GM12878 (cell line): ENCODE measurements around the gene ITSN1. TPM values are rescaled to one million over a fixed set of nuclear protein-coding genes. Genes with fewer than 3 reads are reported as not detected.

Experiments used
- ATAC-seq: fragments of 200-7000 bp; cut with Tn5 transposase; 3 replicates; pipeline ENCODE4 v1.9.1; 2020; ENCODE audit warnings: mild to moderate bottlenecking, moderate library complexity
- BruUV-seq: library from RNA; stranded (reverse); fragments of 400-500 nt; replicated peaks from 2 replicates; lab custom pipeline; 2021; lab: Mats Ljungman, UMichigan
- CTCF ChIA-PET: fragments of 300-600 bp; sonication (Branson Sonifier 250); formaldehyde crosslinking; extraction: SDS; loops from one replicate; lab custom pipeline; 2021; ENCODE audit warnings: inconsistent platforms; lab: Yijun Ruan, JAX
- POLR2A ChIA-PET: fragments of 350-600 bp; formaldehyde crosslinking; extraction: SDS; loops from one replicate; lab custom pipeline; 2021; ENCODE audit warnings: inconsistent platforms; lab: Charles Lee
- RAD21 ChIA-PET: fragments of 300-600 bp; sonication (Branson Sonifier 250); formaldehyde crosslinking; loops from one replicate; lab custom pipeline; 2023; ENCODE audit warnings: antibody characterized with exemption; ENCODE audit not compliant: unreplicated experiment; lab: Charles Lee
- SMC1A ChIA-PET: fragments of 300-600 bp; sonication (Branson Sonifier 250); formaldehyde crosslinking; loops from one replicate; lab custom pipeline; 2023; ENCODE audit not compliant: unreplicated experiment, uncharacterized antibody; lab: Charles Lee
- DNase-seq: peaks from one replicate; pipeline ENCODE4 v3.0.0-alpha.2; 2011; ENCODE audit warnings: low read depth, low spot score
- FAIRE-seq: peaks from 3 replicates; lab custom pipeline; 2011; peaks lifted over from hg19 to GRCh38; lab: Jason Lieb, UNC
- H2AFZ ChIP-seq: 2 replicates; pipeline ENCODE4 v1.6.0; 2011; ENCODE audit warnings: low read depth, low read length, control low read depth; ENCODE audit not compliant: control insufficient read depth
- H3K27ac ChIP-seq: 2 replicates; pipeline ENCODE4 v1.5.1; 2011; ENCODE audit warnings: control low read depth; ENCODE audit not compliant: control insufficient read depth, insufficient read depth
- H3K27me3 ChIP-seq, 2 experiments: replicated peaks in 1 of 2; 2 replicates each; pipeline versions ENCODE4 v1.6.0 to v1.6.1; 2011; ENCODE audit warnings: low read length in 1 of 2; ENCODE audit not compliant: control insufficient read depth in 2 of 2, insufficient read depth in 2 of 2
- H3K36me3 ChIP-seq, 2 experiments: 2 replicates each; pipeline ENCODE4 v1.5.1; 2011; ENCODE audit warnings: low read length in 1 of 2; ENCODE audit not compliant: control insufficient read depth in 2 of 2, insufficient read depth in 2 of 2
- H3K4me1 ChIP-seq: 2 replicates; pipeline ENCODE4 v1.6.1; 2011; ENCODE audit warnings: mild to moderate bottlenecking, low read length, moderate library complexity, mixed read lengths; ENCODE audit not compliant: control insufficient read depth, insufficient read depth
- H3K4me2 ChIP-seq: 2 replicates; pipeline ENCODE4 v1.6.0; 2011; ENCODE audit warnings: control low read depth; ENCODE audit not compliant: control insufficient read depth, insufficient read depth
- H3K4me3 ChIP-seq: fragments of 200-600 bp; sonication (generic); 2 replicates; pipeline ENCODE4 v1.5.1; 2016
- H3K79me2 ChIP-seq: 2 replicates; pipeline ENCODE4 v1.6.0; 2011; ENCODE audit warnings: low read length; ENCODE audit not compliant: control insufficient read depth, insufficient read depth
- H3K9ac ChIP-seq: 2 replicates; pipeline ENCODE4 v1.8.0; 2011; ENCODE audit warnings: low read length, control low read depth, mixed read lengths; ENCODE audit not compliant: control insufficient read depth, insufficient read depth
- H3K9me3 ChIP-seq: replicated peaks from 3 replicates; pipeline ENCODE4 v1.5.1; 2011; ENCODE audit warnings: mild to moderate bottlenecking, low read length; ENCODE audit not compliant: control insufficient read depth, insufficient read depth
- H4K20me1 ChIP-seq: 2 replicates; pipeline ENCODE4 v1.6.0; 2011; ENCODE audit not compliant: control insufficient read depth, insufficient read depth
- CHD4 ChIP-seq: fragments of 200-600 bp; sonication (generic); IDR thresholded peaks from 2 replicates; pipeline ENCODE4 v1.6.1; 2016; ENCODE audit warnings: mild to moderate bottlenecking
- MEF2B ChIP-seq: fragments of 450-650 bp; IDR thresholded peaks from 2 replicates; pipeline ENCODE4 v1.6.1; 2018; ENCODE audit warnings: mild to moderate bottlenecking, moderate library complexity; ENCODE audit not compliant: partially characterized antibody, poor library complexity, severe bottlenecking
- MTA3 ChIP-seq: IDR thresholded peaks from 2 replicates; pipeline ENCODE4 v1.6.1; 2012; ENCODE audit warnings: low read length, inconsistent platforms, borderline replicate concordance
- PKNOX1 ChIP-seq: fragments of 450-650 bp; IDR thresholded peaks from 2 replicates; pipeline ENCODE4 v1.6.1; 2016; ENCODE audit warnings: mild to moderate bottlenecking
- SKIL ChIP-seq: fragments of 450-650 bp; IDR thresholded peaks from 2 replicates; pipeline ENCODE4 v1.6.1; 2017; ENCODE audit warnings: mild to moderate bottlenecking, low read depth, inconsistent platforms; ENCODE audit not compliant: poor library complexity, severe bottlenecking
- SMARCA5 ChIP-seq: fragments of 450-650 bp; IDR thresholded peaks from 2 replicates; pipeline ENCODE4 v1.6.1; 2017; ENCODE audit warnings: mild to moderate bottlenecking
- STAT3 ChIP-seq: IDR thresholded peaks from 2 replicates; pipeline ENCODE4 v1.6.1; 2011; ENCODE audit warnings: low read depth, low read length, improper control_type of control experiment
- TARDBP ChIP-seq: IDR thresholded peaks from 2 replicates; pipeline ENCODE4 v1.6.1; 2016; ENCODE audit warnings: borderline replicate concordance
- USF1 ChIP-seq: IDR thresholded peaks from 2 replicates; pipeline ENCODE4 v1.6.1; 2011; ENCODE audit warnings: borderline replicate concordance, low read depth, mild to moderate bottlenecking, moderate library complexity, mixed read lengths, low read length; ENCODE audit not compliant: insufficient read depth; ENCODE audit errors: extremely low read length
- USF2 ChIP-seq: IDR thresholded peaks from 2 replicates; pipeline ENCODE4 v1.6.1; 2011; ENCODE audit warnings: low read depth, low read length, improper control_type of control experiment, borderline replicate concordance
- WGBS: methylation state at CpG from one replicate; pipeline ENCODE4 v1.1.6; 2016; ENCODE audit warnings: low lambda C conversion rate; ENCODE audit not compliant: insufficient replicate concordance, insufficient coverage; ENCODE audit errors: missing lambda C conversion rate; 5-methylcytosine and 5-hydroxymethylcytosine counted together
- in situ Hi-C: fragments of 300-500 bp; cut with MboI; formaldehyde crosslinking; loops from 9 replicates; pipeline ENCODE4 v1.14.3; 2018; ENCODE audit warnings: mixed read lengths
- intact Hi-C: fragments of 100-400 bp; cut with micrococcal nuclease; formaldehyde crosslinking; loops from one replicate; pipeline ENCODE4 v1.14.2; 2022; ENCODE audit not compliant: unreplicated experiment
- polyA plus RNA-seq, 11 experiments: library from polyadenylated mRNA; depleted of rRNA in 4 of 11; unstranded in 6 of 11; stranded (reverse) in 5 of 11; fragments of >200 nt; fragmentation: Nextera tagmentation in 4 of 11; fragmentation: Illumina TruSeq in 1 of 11; extraction: Ambion mirVana in 4 of 11; extraction: Trizol in 1 of 11; gene quantifications; 1 replicate in 1 of 11; 2 replicates in 10 of 11; pipeline versions ENCODE4 v1.2.1 to v1.2.3, GENCODE V29; 2011 to 2016; ENCODE audit warnings: inconsistent platforms in 2 of 11, missing spikeins in 2 of 11, low read depth in 1 of 11
- total RNA-seq, 4 experiments: library from RNA; depleted of rRNA in 3 of 4; stranded (reverse); fragments of >200 nt in 3 of 4; fragmentation: Illumina TruSeq in 1 of 4; extraction: Trizol in 1 of 4; gene quantifications; 2 replicates each; pipeline versions ENCODE4 v1.2.1 to v1.2.3, GENCODE V29; 2013 to 2021

Gene ITSN1
- total and polyA plus RNA-seq, 10 of the 15 experiments (the other 5 are each of a cell fraction or from before 2014, with no cell fraction given): 0.89 to 10.6 (median 4.8) TPM

- SMC1A ChIA-PET: no interaction called here
Observed at GRCh38 chr21:33836408-33836807, 194.1 kb downstream of the ITSN1 start.

More at GRCh38 chr21:33836408-33836807, 194.1 kb downstream of the ITSN1 start:
- no peaks in the 10 kb centered on the region for H3K4me1 ChIP-seq
- no peaks in the 10 kb centered on the region for H3K36me3 ChIP-seq
- H3K9me3 ChIP-seq: no peaks in the 10 kb centered on the region
- WGBS: 66% methylated on average over 11 of the region's 11 CpGs
- H2AFZ ChIP-seq: no peak overlapping the region
- H3K4me2 ChIP-seq: no peak overlapping the region
- DNase-seq: no peak
- no peaks in the 10 kb centered on the region for H4K20me1 ChIP-seq
- H3K27me3 ChIP-seq: no peaks in the 10 kb centered on the region
- H3K4me3 ChIP-seq: no peak overlapping the region
- no peak overlapping the region for H3K27ac ChIP-seq
- no peak for FAIRE-seq
- POLR2A ChIA-PET: no interaction called here
- CTCF ChIA-PET: no interaction called here
- TF ChIP-seq SMARCA5: no peak
- TF ChIP-seq USF2: no peak
- no peak for TF ChIP-seq STAT3
- no peak for TF ChIP-seq CHD4
- no peak for TF ChIP-seq SKIL
- no peak for TF ChIP-seq PKNOX1
- no peak for TF ChIP-seq MTA3
- TF ChIP-seq MEF2B: no peak
- no peak for TF ChIP-seq USF1
- TF ChIP-seq TARDBP: no peak
- intact Hi-C loops (no loop called here), in situ Hi-C loops (no loop called here)
- H3K9ac ChIP-seq: no peak overlapping the region
- RAD21 ChIA-PET: no interaction called here
- no peak for ATAC-seq
- H3K79me2 ChIP-seq: no peaks in the 10 kb centered on the region
- BruUV-seq: no TSS peak
